HT-29 (cell line): ENCODE measurements around the gene PUS10. TPM values are rescaled to one million over a fixed set of nuclear protein-coding genes. Genes with fewer than 3 reads are reported as not detected.

ENCODE experiments used
- DNase-seq: peaks from one replicate; pipeline ENCODE4 v3.0.0-alpha.2; 2015; ENCODE audit warnings: low spot score
- total RNA-seq: library from RNA; depleted of rRNA; stranded (reverse); fragments of >200 nt; shearing (Covaris generic); gene quantifications from 2 replicates; pipeline ENCODE4 v1.2.3, GENCODE V29; 2014

PUS10 gene
- total RNA-seq, 1 experiment from 2014 or later = 1.3 TPM

GRCh38 chr2:60972889-60973656 is 45.0 kb downstream of the PUS10 start:
- no peak for DNase-seq

DNA sequence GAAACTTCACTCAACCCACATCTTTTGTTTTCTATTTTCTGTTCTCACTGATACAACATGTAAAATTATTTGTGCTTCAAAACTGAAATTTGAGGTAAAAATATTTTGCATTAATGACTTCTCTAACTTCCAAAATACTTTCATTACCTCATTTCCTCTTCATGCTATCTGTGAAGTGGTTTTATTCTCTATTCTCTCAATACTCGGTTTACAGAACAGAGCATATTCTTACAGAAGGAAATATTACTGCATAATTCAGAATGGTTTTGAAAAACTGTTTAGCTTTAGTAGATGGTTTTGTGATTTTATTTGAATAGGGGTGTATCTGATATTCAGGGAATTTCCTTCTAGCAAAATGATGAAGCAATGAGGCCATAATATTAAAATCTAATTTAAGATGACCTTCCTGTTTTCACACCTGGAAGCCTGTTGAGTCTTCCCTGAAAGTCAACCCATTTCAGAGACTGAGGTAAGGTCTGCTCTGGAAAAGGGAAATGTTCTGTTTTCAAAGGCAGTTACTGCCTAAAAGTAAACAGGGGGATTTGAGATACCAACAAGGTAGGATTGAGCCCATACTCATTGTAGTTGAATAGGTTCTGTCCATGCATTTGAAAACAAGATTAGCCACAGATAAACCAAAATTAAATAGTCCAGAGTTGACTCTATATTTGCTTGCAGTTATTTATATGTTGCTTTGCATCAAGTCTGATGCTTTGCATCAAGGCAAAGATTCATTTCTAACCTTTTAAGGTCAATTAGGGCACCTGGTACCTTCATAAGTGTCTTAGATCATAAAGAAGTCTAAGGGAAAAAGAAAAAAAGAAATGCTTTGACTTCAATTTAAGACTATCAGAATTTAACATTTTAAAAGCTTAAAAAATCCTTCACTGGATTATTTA is 51.3 kb downstream of the PUS10 start:
- DNase-seq = no peak

GRCh38 chr2:60965499-60965785 is 52.6 kb downstream of the PUS10 start:
- DNase-seq = no peak

DNA sequence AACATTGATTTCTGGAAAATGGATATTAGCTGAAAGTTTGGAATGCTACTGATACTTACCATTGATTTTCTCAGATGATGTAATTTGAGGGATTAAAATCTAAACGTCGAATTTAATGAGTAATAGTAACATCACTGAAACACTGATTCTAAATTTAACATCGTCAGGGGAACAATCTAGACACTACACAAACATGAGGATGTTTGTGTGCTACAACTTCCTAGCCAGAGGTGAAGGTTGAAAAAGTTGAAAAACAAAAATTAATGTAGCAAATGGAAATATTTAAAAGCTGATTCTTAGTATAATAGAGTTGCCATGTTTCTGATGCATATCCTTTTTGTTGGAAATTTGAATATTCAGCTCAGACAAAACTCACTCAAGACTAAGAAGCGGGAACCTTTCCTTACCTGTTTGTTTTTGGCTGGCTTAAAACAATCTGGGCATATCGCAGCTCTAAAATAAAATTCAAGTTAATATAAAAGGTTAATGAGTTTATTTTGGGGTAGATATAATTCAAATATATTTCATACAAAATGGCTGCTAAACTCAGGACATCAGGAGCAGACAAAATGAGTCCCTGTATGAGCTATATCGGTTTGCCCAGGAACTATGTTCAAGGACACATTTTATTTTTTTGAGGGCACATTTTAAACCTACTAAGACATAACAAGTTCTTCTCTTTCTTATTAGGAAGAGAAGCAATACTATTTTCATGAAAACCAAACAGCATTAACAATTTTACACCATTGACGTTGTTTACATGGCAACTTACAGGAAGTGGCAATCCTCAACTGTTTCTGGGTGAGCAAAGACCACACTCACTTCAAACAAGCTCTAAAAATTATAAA is 53.2 kb downstream of the PUS10 start:
- DNase-seq = no peak

GRCh38 chr2:60963190-60963589 is 54.9 kb downstream of the PUS10 start:
- no peak for DNase-seq

GRCh38 chr2:60962528-60962927 is 55.5 kb downstream of the PUS10 start:
- DNase-seq = no peak

- DNase-seq = peak; percentile 44
These were observed 56.6 kb downstream of the PUS10 start for GRCh38 chr2:60961457-60961856.

GRCh38 chr2:60960706-60961105 is 57.3 kb downstream of the PUS10 start:
- no peak for DNase-seq

GRCh38 chr2:60959501-60959900 is 58.6 kb downstream of the PUS10 start:
- no peak for DNase-seq

DNA sequence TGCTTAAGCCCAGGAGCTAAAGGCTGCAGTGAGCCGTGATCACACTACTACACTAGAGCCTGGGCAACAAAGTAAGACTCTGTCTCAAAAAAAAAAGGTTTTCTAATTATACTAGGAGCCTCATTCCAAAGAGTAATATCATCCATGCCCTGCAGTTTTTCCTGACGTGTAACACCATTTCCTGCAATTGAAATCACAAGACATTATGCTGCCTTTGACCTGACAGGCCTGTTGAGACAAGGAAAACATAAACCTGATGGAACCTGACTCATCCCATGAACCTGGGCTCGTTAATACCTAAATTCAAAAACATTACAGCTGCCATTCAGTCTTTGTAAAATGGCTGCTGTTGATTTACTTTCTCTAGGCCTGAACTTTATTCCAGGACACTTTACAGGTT is 59.3 kb downstream of the PUS10 start:
- DNase-seq = no peak

DNA sequence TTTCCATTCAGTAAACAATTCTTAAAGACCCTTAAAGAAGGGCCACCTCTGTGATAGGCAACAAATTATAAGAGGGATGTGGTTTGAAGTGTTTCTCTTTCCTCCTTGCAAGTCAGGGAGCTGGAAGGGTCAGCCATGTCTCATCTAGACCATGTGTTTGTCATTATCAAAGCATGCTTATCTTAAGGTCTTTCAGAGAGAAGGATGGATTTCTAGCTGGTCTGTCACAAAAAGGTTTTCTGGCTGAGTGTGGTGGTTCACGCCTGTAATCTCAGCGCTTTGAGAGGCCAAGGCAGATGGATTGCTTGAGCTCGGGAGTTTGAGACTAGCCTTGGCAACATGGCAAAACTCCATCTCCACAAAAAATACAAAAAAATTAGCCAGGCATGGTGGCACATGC is 59.7 kb downstream of the PUS10 start:
- DNase-seq = no peak

DNA sequence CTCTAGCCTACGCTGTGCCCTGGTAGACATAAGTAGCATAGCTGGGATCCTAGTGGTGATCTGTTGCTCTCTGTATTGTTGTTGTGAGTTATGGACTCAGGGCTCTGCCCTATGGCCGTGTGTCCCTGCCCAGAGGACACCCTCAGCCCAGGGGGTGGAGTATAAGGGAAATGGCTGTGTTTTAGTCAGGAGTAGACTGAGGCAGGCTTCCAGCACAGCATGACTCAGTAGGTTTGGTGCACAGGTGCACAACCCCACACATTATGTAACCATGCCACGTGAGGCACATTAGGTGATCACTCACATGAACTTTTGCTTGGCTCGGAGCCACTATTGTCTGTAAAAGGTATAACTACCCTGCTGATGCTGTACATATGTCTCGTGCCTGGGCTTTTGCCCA is 60.4 kb downstream of the PUS10 start:
- no peak for DNase-seq

- DNase-seq = no peak
These were observed 60.8 kb downstream of the PUS10 start for GRCh38 chr2:60957224-60957623.

- no peak for DNase-seq
These were observed 63.9 kb downstream of the PUS10 start for GRCh38 chr2:60954139-60954538.

DNA sequence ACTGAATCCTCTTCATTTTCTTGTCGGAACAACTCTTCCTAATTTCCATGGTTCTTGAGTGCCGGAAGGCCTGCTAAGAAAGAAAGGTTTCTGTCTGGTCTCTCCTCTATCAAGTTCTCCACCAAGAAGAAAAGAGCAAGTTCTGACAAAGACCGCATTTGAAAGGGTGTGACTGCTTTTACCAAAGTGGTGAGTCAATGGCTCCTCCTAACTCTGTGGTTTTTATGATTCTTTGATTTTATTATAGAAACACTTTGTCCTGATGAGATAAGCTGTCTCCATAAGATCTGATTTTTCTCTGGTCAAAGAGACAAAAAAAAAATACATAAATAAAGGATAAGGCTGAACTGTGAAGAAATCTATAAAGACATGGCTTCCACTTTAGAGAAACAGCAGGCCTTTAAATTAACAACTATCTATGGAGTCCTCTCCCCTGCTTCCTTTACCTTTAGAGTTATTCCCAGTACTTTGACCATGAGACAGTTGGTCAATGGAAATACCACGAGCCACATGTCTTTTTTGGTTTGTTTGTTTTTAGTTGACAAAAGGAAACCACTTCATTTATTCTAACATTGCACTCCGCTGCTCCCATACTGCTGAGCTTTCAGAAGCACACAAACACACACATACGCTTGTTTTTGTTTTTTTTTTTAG is 69.0 kb downstream of the PUS10 start:
- peak; percentile 51 for DNase-seq

- no peak for DNase-seq
These were observed 69.9 kb downstream of the PUS10 start for GRCh38 chr2:60948161-60948560.

GRCh38 chr2:60947056-60947455 is 71.0 kb downstream of the PUS10 start:
- DNase-seq = no peak

- DNase-seq = no peak
These were observed 72.7 kb downstream of the PUS10 start for GRCh38 chr2:60945341-60945740.

DNA sequence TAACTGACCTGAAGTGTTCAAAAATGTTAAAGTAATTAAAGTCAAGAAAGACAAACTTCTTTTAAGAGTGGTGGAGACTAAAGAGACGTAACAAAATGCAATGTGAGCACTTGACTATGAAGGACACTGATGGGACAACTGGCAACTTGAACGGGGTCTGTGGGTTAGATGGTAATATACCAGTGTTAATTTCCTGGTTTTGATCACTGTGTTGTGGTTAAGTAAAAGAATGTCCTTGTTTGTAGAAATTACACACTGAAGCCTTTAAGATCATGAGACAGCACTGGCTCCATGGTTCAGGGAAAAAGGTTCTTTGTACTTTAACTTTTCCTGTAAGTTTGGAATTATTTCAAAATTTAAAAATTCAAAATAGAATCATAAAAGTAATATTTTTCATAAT is 78.4 kb downstream of the PUS10 start:
- DNase-seq = no peak

- DNase-seq = no peak
These were observed 79.8 kb downstream of the PUS10 start for GRCh38 chr2:60938301-60938700.

- DNase-seq = no peak
These were observed 81.3 kb downstream of the PUS10 start for GRCh38 chr2:60936757-60937156.
